GM12878 (cell line): ENCODE results near the gene CENPH.
"Not testable (repeated sequence)": the region's sequence is repeated elsewhere in the genome, so short reads cannot be mapped to it uniquely, and the experiment has no call there.

ENCODE experiments used
- EZH2 ChIP-seq: IDR thresholded peaks from 2 replicates; pipeline ENCODE4 v1.6.1; 2012; ENCODE audit warnings: low read depth, mild to moderate bottlenecking, control low read depth, inconsistent platforms, low read length, borderline replicate concordance; ENCODE audit not compliant: control insufficient read depth
- FOS ChIP-seq: IDR thresholded peaks from 3 replicates; pipeline ENCODE4 v1.6.1; 2011; ENCODE audit warnings: borderline replicate concordance; ENCODE audit not compliant: insufficient read length; ENCODE audit errors: extremely low read depth
- FOXK2 ChIP-seq: fragments of 450-650 bp; IDR thresholded peaks from 2 replicates; pipeline ENCODE4 v1.6.1; 2017; ENCODE audit warnings: mild to moderate bottlenecking, moderate library complexity
- HDAC6 ChIP-seq: fragments of 200-600 bp; sonication (generic); IDR thresholded peaks from one replicate; pipeline ENCODE4 v1.8.0; 2017; ENCODE audit warnings: antibody characterized with exemption; ENCODE audit not compliant: unreplicated experiment
- MXI1 ChIP-seq: fragments of 150-350 bp; IDR thresholded peaks from 2 replicates; pipeline ENCODE4 v1.6.1; 2011; ENCODE audit warnings: low read depth, mild to moderate bottlenecking, inconsistent platforms, low read length, improper control_type of control experiment
- NFIC ChIP-seq: IDR thresholded peaks from 2 replicates; pipeline ENCODE4 v1.6.1; 2012; ENCODE audit warnings: low read depth, mild to moderate bottlenecking, inconsistent platforms, low read length, moderate library complexity
- NR2C2 ChIP-seq: IDR thresholded peaks from 2 replicates; pipeline ENCODE4 v1.6.1; 2011; ENCODE audit warnings: borderline replicate concordance, low read depth; ENCODE audit not compliant: control insufficient read depth, insufficient read length
- POLR2AphosphoS5 ChIP-seq: IDR thresholded peaks from 2 replicates; pipeline ENCODE4 v1.6.1; 2011; ENCODE audit warnings: mild to moderate bottlenecking, low read length, inconsistent platforms
- TAF1 ChIP-seq: IDR thresholded peaks from 2 replicates; pipeline ENCODE4 v1.6.1; 2011; ENCODE audit warnings: mild to moderate bottlenecking, low read depth, low read length, borderline replicate concordance
- YY1 ChIP-seq: IDR thresholded peaks from 2 replicates; pipeline ENCODE4 v1.6.1; 2011; ENCODE audit warnings: low read depth, mild to moderate bottlenecking, low read length
- ZNF384 ChIP-seq: IDR thresholded peaks from 2 replicates; pipeline ENCODE4 v1.6.1; 2012; ENCODE audit warnings: low read depth, mild to moderate bottlenecking, low read length, improper control_type of control experiment, borderline replicate concordance
- TF ChIP-seq, protein P1 (sequence below), 3 experiments: IDR thresholded peaks in 2 of 3; conservative IDR thresholded peaks in 1 of 3; 2 replicates each; pipeline ENCODE4 v1.5.1; 2011; ENCODE audit warnings: low read depth in 3 of 3, low read length in 3 of 3, mild to moderate bottlenecking in 3 of 3, control low read depth in 2 of 3, moderate library complexity in 2 of 3, inconsistent platforms in 1 of 3, mixed read lengths in 1 of 3; ENCODE audit not compliant: control insufficient read depth in 2 of 3, insufficient read depth in 1 of 3; ENCODE audit errors: extremely low read depth in 1 of 3
- TF ChIP-seq, protein P2 (sequence below): IDR thresholded peaks from 2 replicates; pipeline ENCODE4 v1.6.1; 2011; ENCODE audit warnings: low read depth, low read length, improper control_type of control experiment, borderline replicate concordance

DNA sequence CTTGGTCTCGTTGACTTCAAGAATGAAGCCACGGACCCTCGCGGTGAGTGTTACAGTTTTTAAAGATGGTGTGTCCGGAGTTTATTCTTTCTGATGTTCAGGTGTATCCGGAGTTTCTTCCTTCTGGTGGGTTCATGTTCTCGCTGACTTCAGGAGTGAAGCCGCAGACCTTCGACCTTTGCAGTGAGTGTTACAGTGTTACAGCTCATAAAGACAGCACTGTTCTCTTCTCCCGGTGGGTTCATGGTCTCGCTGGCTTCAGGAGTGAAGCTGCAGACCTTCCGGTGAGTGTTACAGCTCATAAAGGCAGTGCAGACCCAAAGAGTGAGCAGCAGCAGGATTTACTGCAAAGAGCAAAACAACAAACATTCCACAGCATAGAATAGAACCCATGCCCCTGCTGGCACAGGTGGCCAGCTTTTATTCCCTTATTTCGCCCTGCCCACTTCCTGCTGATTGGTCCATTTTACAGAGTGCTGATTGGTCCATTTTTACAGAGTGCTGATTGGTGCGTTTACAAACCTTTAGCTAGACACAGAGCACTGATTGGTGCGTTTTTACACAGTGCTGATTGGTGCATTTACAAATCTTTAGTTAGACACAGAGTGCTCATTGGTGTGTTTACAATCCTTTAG, 7.6 kb upstream of the CENPH start:
- not testable (repeated sequence) for TF ChIP-seq HDAC6, POLR2AphosphoS5, EZH2, ZNF384, FOXK2, NR2C2, TAF1, YY1, NFIC, MXI1, FOS
- TF ChIP-seq, protein P1, sequence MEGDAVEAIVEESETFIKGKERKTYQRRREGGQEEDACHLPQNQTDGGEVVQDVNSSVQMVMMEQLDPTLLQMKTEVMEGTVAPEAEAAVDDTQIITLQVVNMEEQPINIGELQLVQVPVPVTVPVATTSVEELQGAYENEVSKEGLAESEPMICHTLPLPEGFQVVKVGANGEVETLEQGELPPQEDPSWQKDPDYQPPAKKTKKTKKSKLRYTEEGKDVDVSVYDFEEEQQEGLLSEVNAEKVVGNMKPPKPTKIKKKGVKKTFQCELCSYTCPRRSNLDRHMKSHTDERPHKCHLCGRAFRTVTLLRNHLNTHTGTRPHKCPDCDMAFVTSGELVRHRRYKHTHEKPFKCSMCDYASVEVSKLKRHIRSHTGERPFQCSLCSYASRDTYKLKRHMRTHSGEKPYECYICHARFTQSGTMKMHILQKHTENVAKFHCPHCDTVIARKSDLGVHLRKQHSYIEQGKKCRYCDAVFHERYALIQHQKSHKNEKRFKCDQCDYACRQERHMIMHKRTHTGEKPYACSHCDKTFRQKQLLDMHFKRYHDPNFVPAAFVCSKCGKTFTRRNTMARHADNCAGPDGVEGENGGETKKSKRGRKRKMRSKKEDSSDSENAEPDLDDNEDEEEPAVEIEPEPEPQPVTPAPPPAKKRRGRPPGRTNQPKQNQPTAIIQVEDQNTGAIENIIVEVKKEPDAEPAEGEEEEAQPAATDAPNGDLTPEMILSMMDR (IDR thresholded peaks at IDR 0.05 in 2 of 3, conservative IDR thresholded peaks at IDR 0.05 in 1 of 3; ENCODE audit: control insufficient read depth in 2 of 3, extremely low read depth in 1 of 3, insufficient read depth in 1 of 3, low read depth in 3 of 3, low read length in 3 of 3): not testable (repeated sequence)
- TF ChIP-seq, protein P2, sequence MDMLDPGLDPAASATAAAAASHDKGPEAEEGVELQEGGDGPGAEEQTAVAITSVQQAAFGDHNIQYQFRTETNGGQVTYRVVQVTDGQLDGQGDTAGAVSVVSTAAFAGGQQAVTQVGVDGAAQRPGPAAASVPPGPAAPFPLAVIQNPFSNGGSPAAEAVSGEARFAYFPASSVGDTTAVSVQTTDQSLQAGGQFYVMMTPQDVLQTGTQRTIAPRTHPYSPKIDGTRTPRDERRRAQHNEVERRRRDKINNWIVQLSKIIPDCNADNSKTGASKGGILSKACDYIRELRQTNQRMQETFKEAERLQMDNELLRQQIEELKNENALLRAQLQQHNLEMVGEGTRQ: not testable (repeated sequence)
